GM21717 (cell line): ENCODE results near the gene STK40.
A peak's percentile ranks its signal among the peaks of the same experiment; 100 is the strongest.

Source experiments
- ATAC-seq: cut with Tn5 transposase; IDR thresholded peaks from one replicate; pipeline ENCODE4 v1.9.1; 2021; ENCODE audit warnings: mild to moderate bottlenecking, moderate library complexity; ENCODE audit not compliant: unreplicated experiment

Gene STK40

DNA sequence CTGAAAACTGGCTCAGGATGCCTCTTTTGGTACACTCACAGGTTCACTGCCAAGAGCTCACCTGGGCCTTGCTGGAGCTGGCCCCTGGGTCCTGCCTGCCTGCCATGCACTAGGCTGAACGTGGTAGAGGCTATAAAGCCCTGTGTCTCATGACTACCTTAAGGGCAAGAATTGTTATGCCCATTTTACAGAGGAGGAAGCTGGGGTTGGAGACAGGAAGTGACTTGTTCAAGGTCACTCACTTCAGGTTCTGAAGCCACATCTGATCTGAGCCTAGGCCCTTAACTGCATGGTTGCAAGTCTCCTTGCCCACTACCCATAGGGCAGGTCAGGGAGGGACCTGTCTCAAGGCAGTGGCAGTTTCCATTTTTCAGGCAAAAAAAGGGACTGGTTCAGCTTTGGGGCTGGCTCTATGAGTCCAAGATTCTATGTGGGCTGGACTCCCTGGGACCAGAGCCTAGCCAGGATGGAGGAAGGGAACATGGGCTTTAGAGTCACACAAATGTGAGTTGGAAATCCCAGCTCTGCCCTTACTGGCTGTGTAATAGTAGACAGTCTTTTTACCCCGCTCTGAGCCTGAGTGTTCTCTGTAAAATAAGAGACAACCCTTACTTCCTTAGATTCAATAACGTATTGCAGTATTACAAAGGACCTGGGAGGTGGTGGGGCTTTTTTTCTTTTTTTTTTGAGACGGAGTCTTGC, 7.8 kb downstream of the STK40 start:
- ATAC-seq = no peak

DNA sequence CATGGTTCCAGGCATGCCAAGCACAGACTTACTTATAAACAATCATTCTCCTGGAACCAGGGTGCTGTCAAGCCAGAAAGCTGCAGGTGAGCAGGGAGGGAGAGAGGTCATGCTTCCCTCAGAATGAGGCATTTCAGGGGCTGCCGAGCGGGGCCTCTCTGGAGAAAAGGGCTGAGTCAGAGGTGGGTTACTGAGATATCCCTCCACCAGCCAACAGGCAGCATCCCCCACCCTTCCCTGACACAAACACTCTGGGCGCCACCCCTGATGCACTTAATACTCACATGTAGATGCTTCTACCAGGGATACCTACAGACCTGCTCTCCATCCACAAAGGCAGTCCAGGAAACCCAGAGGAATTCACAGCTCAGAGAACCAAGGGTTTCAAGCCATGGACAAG, 13.1 kb downstream of the STK40 start:
- no peak for ATAC-seq

DNA sequence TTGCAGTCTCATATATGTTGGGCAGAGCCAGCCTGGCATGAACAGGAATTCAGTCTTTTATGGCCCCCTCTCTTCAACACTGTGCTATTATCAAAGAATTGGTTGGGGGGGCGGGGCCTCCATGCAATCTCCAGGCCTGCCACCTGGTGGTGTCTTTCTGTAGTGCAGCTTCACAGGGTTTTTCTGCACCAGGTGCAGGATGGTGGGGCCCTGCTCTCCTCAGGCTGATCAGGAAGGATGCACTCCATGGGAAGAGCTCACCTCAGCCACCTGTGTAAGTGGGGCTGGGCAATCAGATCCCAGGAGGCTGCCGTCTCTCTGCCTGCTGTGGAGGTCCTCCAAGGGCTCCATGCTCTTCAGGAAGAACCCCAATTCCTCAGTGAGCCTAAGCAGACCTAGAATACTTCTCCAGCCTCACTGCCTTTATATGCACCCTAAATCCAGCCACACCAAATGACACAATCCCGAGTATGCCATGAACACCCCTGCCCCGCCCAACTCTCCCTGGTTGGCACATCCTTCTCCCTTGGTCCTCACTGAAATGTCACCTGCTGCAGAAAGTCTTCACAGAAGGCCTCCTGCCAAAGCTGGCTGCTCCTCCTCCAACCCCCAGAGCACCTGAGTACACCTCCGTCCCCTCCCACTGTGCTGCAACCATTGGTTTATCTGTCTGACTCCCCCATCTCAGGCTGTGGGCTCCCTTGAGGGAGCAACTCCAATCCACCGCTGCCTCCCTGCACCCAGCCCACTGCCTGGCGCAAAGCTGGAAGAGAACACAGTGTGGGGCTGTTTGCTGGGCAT, 16.5 kb downstream of the STK40 start:
- no peak for ATAC-seq

DNA sequence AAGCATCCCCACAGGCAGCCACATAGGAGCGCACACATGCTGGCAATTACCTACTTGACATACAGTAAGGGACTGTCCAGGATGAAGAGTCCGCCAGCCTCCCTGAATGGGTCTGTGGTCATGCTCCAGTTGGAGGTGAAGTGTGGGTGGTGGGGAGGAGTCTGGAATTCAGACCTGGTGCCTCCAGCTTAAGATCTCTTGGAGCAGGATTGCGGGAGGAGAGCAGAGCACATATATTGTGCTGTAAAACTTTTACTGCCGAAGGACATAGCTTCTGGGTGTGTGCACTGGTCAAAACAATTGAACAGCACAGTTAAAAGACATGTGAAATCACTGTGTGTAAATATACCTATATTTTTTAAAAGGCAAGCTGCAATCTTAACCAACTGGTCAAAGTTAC, 17.9 kb downstream of the STK40 start:
- ATAC-seq = no peak

DNA sequence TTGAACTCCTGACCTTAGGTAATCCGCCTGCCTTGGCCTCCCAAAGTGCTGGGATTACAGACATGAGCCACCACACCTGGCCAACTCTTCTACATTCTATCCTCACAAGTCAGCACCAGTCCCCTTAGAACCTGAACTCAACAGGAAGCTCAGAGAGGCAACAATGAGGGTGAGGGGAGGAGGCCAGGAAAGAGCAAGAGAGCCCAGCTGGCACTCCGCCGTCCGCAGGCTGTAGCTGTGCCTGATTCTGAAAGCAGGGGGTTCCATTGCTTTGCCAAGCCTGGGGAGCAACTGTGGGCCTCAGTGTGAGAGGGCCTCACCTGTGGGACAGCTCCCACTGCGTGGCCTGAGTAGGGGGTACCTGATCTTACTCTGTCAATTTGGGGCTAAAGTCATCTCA, 18.7 kb downstream of the STK40 start:
- no peak for ATAC-seq

DNA sequence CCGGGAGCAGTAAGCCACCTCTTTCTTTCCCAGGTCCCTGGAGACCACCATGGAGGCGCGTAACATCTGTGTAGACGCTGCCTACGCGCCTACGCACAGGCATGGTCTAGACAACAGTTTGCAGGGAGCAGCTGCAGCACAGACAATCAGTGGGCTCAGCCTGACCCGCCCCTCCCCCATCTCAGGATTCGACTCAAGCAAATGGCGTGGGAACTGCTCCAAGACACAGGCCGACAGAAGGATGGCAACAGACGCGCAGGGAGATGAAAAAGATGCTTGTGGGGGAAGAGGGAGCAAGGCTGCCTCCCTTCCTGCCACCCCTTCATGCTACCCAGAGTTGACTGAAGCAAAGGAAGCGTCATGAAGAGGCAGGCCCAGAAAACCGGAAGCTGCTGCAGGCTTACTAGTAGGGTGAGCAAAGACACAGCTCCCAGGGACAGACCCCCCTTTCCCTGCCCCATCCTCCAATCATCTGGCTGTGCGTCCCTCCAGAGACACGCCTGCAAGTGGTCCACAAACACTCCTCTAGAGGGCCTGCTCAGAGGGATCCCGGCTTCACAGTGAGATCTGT, 19.5 kb downstream of the STK40 start:
- no peak for ATAC-seq

DNA sequence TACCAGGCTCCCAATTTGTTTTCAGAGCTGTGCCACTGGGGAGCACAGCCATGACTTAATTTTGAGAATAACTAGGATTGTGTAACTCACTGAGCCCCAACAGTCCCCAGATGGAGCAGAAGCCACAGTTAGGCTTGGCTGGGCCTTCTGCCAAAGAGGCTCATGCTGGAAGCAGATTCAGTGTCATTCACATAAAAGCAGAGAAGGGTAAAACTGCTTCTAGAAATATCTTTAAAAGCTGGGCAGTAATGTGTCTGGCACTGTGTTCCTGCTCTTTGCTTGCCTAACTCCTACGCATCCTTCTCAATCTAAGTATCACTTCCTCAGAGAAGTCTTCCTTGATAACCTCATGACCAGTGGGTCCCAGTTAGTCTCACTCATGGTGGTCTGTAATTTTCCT, 20.3 kb downstream of the STK40 start:
- no peak for ATAC-seq

DNA sequence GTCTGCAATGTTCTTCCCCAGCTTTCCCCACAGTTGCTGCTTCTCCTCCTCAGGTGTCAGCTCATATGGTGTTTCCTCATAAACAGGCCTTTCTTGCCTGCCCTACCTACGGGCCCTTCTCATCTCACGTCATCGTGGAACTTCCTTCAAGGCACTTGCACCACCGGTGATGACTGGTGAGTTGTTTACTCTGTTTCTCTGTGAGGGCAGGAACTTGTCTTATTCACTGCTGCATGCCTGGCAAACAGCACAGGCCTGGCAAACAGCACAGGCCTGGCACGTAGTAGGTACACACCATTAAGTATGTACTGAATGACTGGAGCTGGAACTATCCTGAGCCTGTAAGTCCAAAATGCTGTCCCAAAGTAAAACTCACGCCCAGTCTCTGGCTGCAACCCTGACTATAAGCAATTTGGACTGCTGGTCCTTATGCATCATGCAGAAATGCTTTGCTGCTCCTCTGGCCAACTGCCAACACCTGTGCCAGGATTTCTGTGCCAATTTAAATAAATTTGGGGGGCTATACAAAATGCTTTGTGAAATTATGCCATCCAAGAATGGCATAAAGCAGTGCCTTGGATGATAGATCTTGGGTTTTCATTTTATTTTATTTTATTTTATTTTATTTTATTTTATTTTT, 25.7 kb downstream of the STK40 start:
- ATAC-seq = no peak

DNA sequence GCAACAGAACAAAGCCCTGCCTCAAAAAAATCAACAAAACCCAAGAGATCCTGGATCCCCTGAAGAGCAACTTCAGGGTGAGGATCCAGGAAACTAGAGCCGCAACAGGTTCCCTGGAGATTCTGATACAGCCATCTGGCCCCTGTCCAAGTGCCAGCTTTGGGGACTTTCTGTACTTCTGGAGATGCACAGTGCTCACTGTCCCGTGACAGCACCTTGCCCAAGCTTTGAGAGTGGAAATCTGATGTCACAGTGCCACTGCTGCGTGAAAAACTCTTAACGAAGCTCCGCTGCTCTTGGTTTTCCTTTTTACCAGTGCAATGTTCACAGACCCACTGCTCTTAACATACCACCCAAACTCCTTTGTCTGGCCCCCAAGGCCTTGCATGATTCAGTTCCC, 26.3 kb downstream of the STK40 start:
- no peak for ATAC-seq

DNA sequence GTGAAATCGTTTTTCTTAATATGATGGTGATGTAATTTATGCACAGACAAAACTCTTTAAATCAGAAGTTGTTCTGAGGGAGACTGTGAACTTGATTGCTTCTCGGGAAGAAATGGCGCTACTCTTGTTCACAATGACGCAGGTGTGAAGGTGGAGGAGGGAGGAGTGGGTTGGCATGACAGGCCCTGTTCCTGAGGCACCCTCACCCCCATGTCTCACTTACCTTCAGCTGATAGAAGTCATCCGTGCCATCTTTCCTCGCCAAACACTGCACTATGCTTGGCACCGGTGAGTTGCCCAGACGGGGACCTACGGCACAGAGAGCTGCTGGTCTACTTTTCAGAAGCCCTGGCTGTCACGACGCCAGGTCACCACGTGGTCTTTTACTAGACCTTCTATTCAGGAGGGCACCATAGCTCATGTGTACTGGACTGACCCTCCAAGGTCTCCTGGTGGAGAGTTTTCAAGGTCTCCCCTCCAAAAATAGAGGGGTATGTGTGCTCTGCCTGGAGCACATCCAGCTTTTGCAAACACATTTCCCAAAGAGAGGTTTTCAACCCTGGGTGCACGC, 27.1 kb downstream of the STK40 start:
- no peak for ATAC-seq

DNA sequence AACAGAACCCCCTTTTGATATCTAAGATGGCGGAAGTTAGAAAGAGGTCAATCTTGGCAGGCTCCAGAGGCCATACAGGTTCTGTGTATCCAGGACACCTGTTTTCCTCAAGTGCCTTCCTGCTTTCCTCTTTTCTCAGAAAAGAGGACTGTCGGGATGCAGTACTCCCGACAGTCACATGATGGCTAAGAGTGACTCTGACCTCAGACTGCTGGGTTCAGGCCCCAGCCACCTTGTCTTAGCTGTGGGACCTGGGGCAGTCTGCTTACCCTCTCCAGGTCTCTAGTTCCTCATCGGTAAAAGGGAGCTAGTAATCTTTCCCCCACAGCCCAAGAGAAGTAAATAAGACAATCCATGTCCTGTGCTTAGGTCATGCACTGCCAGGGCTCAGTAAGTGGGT, 29.9 kb downstream of the STK40 start:
- no peak for ATAC-seq

DNA sequence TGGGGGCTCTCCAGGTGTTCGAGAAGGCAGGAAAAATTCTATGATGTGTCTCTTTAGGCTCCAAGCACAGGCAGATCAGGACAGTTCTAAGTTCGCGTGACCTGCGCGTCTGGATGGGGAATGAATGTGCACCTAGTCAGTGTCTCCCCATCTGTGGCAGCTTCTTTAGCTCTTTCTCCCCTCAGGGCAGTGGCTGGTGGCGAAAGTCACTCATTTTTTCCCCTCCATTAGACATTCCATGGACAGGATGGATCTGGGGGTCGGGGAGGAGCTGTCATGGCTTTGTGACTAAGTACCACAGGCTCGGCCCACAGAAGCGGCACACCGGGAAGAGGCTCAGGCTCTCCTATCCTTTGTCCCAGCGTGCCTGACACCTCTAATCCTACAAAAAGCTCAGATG, 31.2 kb downstream of the STK40 start:
- no peak for ATAC-seq

DNA sequence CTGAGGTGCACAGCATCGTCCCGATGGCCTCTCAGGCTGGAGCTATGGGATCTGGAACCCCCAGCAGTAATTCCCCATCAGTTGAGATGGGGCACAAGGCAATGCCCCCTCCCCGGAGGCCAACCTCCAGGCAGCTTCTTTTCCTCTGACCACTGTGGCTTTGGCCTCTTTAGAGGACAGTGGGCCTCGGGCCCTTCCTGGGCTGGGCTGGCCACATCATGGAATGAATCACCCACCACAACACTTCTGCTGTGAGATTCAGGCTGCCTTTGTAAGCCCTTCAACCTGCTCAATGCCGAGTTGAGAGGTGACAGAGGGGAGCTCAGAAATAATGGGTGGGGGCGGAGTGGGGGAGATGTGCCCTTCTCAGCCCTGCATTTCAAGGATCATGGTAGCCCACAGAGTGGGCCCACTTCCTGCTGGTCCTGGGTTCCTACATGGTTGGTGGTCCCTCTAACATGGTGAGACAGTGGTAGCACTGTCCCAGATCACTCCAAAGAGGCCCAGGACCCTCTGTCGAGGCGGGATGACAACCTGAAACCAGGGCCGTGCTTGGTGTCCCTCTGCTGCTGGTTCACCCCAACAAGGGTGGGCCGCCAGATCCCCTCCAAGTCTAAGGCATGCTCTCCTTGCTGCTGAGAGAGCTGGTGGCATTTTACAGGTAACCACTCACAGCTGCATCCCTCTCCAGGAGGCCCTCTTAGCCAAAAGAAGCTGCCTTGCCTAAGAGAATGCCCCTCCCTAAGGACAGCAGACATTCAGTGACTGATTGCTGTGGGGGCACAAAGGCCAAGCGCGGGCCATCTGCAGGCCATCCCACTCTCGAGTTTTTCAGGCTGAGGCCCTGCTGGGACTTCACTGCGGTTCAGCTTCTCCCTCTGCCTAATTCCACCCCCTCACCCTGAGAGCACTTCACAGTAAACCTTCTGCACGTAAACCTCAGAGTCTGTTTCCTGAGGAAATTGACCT, 32.5 kb downstream of the STK40 start:
- no peak for ATAC-seq

DNA sequence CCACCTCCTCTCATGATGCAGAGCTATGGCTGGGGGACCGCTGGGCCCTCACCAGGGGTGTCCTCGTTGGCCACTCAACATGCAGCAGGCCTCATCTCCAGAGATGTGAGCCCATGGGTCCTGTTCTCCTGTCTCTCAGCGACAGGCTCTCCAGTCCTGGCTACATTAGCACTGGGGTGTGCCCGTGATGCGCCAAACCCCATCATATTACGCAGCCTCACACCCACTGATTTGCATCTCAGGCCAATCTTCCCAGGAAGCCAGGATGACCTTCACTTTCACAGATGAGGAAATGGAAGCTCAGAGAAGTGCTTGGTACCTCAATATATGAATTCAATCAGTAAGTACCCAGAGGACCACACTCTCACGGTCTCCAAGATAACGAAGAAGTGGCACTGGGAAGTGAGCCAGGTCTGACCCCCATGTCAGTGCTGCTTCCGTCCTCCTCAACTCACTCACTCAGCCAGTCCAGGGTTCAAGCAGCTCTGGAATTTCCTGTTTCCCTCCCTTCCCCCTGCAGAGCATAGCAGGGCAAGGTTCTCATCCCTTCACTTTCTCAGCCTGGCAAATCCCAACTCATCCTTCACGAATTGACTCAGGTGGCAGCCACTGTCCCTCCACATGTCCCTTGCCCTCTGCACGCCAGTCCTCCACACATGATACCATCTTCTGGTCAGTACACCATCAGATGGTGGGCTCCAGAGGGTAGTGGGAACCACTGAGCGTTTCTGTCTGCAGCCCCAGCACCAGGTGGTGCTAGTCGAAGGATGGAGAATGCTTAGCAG, 33.4 kb downstream of the STK40 start:
- ATAC-seq = no peak

DNA sequence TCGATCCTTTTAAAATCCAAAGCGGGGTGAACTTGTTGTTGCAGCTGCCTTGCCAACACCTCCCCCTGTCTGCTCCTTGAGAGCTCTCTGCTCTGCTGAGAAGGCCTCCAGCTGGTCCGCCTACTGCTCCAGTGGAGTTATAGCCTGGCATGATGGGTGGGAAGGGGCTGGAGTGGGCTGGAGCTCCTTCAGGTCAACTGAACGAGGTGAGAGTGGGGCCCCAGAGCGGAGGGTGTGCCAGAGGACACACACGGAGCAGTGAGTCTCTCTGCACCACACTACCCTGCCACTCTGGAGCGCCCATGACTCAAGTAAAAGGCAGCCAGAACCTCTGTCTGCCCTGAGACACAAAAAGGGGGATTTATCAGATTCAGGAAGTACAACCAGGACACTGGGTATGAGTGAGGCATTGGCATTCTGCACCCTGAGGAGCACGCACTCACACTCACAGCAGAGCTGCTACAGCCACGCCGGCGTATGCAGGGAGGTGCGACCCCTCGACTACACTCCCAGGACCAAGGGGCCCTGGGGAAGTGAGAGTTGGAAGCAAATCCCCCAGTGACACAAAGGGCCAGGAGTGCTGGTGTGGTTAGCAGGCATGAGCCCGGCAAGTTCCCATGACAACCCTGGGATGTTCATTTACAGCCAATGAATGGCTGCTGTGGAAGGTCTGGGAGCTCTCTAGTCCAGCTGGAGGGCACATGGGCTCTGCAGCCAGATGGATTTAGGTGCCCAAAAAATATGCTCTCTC, 34.3 kb downstream of the STK40 start:
- ATAC-seq = no peak

DNA sequence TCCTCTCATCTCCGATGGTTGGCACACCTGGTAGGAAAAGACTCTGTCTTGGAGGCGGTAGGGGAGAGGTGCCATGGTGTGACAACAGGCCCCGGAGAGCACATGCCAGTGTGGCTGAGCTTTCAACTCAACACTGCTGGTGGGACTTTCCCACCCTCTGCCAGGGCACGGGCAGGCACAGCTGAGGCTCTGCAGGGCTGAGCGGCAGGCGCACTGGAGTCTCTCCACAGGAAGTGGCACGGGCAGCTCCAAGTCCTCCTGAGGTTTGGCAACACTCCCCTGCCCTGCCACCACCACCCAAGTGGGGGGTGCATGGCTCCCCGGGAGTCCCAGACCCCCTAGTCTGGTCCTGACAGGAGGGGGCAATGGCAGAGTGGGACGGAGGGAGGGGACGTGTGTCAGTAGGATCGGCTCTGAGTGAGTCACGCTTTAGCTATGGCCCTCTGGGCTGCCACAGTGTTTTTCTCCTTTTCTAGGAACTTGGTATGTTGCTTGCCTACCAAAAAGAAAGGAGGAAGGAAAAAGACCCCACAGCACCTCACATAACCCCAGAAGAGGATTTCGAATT, 35.0 kb downstream of the STK40 start:
- no peak for ATAC-seq

DNA sequence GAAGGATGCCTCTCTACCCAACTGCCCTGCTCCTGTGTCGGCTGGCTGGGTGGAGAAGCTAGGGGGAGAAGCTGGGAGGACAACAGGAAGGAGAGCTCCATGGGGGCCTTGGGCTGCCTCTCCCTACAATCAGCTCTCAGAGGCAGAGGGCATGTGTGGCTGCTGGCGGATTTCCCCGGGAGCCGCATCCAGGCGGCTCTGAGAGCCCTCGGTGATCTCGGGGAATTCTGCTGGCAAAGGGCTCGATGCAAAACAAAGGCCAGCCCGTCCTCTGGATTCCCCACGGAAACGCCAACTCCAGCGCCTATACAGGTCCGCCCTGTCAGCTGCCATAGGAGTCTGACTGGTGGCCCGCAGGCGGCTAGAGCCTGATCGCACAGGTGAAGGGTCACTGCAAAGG, 35.9 kb downstream of the STK40 start:
- no peak for ATAC-seq

DNA sequence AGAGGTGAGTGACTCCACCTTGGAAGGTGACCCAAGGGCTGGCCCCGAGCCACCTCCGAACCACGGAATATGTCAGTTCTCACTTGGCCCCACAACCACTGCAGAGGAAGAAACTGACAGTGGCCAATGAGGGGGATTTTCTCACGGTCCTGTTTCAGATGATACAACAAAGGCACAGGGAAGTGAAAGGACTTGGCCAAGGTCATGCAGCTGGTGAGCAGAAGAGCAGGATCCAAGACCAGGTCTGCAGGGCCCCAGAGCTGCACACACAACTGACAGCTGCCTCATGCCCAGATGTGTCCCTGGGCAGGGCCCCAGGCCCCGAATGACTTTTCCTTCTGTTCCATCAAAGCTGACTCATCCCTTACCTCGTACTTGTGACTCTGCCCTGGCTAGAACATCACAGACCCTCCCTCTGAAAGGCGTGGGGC, 36.5 kb downstream of the STK40 start:
- peak; percentile 70 for ATAC-seq
